SKM-1 treated with dmso at 0.1 percent for 144 hours (cell line): ENCODE data around the gene HMGB3.
"Not testable (repeated sequence)": the region's sequence is repeated elsewhere in the genome, so short reads cannot be mapped to it uniquely, and the experiment has no call there.

ENCODE experiments used
- DNase-seq: peaks from one replicate; lab custom pipeline; 2025; ENCODE audit not compliant: unreplicated experiment; lab: John Stamatoyannopoulos, UW

HMGB3 gene

GRCh38 chrX:150982788-150983520, at the start of gene HMGB3:
Gene HMGB3, plus strand, starts transcription at chrX:150983335. Its CDS starts 2,265 bp downstream, at chrX:150985600.
- peak; percentile 43 for DNase-seq

DNA sequence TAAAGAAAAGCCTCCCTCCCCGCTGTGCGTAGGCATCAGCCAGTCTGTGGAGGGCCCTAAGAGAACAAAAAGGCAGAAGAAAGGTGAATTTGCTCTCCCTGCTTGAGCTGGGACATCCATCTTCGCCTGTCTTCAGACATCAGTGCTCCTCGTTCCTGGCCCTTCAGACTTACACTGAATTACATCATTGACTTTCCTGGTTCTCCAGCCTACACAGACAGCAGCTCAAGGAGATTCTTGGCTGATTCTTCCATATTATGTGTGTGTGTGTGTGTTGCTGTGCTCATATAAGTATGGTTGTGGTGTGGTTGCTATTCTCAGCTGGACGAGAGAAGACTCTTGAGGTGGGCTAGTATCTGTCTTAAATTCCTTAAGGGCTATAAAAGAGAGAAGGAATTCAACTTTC, 49.2 kb upstream of the HMGB3 start:
- DNase-seq: no peak

DNA sequence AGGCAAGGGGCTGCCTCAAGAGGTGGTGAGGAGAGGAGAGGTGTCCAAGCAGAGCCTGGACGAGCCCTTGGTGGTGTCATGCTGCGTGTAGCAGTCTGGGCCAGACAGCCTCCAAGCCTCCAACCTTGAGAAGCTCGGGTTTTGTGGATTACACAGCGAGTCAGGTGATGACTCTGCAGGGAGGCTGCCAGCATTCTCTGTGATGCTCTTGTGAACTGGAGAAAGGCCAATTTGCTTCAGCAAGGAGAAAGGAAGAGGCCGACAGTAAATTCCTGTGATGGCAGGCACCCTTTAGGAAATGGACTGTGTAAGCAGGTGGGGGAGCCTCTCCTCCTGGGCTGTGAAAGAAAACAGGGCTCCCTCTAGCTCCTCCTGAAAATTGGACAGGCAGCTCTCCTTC, 48.7 kb upstream of the HMGB3 start:
- no peak for DNase-seq

DNA sequence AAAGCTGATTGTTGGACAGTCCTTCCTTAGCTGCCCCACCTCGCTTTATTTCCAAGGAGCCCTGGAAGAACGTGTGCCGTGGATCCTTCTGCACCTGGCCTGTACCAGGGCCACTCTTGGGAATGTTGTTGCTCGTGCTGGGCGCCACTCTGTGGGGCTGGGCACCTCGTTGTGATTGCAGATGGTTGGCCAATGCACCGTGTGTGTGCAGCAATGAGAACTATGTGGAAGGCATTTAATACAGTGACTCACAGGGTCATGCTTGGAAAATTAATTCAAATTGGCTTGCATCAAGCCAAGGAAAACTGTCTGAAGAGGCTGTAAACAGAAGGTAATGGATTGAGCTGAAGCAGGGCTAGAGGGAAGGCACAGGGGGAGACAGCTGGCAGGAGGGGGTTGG, 47.7 kb upstream of the HMGB3 start:
- DNase-seq: no peak

DNA sequence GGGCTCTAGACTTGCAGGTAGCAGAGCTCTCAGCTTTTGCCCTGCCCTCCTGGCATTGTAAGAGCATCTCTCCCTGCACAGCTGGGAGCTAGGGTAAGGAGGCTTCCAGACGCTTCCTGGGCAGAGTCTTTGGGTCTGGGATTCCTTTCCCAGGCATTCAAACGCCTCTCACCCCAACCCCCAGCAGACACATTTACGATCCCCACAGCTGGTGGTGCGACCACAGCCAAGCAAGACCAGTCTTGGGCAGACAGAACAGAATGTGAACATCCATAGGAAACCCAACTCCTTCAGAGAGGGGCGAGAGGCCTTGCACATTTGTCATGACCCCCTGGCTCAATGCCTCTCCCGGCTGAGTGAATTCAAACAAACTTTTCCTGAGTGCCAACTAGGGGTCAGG, 46.6 kb upstream of the HMGB3 start:
- DNase-seq: no peak

DNA sequence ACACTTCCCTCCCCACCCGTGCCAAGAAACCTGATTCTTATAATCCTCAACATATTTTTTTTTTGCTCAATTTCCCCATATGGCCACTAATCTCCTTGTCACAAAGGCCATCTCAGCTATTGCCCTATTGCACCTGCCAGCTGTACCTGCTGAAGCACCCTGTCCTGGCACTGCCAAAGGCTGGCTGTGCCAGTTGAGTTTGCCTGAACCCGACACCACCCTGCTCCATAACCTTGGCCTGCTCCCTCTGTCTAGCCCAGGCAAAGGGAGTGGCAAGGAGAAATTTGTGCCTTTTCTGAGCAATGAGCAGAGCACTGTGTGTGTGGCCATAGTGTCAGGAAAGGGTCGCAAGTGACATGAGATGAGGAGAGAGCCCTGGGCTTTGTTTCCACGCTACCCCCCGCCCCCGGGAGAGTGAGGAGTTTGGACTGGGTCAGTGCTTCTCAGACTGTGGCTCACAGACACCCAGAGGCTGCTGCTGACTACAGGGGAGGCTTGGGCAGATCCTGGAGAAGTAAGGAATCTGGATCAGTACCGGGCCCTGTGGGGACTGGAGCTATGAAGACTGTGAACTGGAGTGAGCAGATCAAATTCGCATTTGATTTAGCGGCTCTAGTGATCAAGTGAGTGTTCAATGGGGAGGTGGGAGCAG, 42.2 kb upstream of the HMGB3 start:
- DNase-seq: no peak

DNA sequence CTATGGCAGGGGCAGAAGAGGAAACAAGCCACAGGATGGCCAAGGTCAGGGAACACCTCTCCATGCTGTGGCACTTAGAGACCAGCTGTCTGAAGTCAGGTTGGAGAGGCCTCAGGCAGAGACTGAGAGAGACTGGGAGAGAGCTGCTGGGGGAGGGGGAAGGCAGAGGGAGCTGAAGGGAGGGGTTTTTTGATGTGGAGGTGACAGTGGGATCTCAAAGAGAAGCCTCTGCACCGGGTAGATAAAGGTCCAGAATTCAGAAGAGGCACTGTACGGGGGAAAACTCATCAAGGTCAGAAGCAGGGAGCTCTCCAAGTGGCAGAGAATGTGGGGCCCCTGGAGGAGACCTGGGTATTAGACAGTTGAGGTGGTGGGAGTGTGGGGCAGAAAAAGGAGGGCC, 41.6 kb upstream of the HMGB3 start:
- DNase-seq: no peak

DNA sequence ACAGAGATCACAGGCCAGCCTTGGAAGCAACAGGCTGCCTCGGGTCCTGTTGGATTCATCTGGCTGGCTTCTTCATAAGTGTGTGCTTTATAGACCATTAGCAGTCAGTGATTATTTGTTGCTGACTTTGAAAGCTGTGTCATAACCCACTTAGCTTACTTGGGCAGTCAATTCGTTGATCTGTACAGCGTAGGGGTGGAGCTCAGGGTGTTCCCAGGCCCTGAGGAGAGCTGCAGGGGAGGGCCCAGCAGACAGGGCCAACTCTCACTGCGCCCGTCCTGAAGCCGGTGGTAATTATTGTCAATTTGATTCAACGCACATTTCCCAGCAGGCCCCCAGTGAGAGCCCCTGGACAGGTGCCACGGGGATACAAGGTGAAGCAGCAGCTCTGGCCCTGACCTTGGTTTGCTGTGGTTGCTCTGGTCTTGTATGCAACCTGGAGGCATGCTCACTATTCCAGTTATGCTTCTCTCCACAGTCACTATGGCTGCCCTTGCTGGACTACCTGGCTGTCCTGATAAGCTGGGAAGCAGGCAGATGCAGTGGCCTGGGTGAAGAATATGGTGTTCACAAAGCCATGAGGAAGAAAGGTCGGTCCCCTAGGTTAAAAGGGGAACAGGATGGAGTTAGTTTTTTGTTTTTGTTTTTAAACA, 40.1 kb upstream of the HMGB3 start:
- no peak for DNase-seq

GRCh38 chrX:150944233-150944632, 38.9 kb upstream of the HMGB3 start:
- DNase-seq: no peak

- no peak for DNase-seq
These were observed 28.2 kb upstream of the HMGB3 start for GRCh38 chrX:150954951-150955350.

- DNase-seq: no peak
These were observed 27.5 kb upstream of the HMGB3 start for GRCh38 chrX:150955590-150955989.

DNA sequence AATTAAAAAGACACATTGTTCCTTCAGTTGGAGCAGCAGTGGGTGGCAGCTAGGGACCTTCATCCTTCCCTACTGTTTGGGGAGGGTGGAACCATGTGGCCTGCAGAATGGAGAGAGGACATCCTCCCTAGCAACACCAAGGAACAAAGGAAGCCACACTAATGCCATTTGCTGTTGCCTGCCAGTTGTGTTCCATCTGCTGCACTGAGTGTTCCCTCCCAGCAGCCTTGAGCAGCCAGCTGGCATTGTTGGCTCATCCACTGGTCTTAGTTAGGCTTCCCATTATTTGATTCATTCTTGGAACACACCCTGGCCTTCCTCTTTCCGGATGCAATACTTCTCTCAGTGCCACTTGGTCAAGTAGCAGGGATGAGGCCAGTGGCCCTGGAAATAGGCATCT, 25.0 kb upstream of the HMGB3 start:
- DNase-seq: no peak

- DNase-seq: no peak
These were observed 23.6 kb upstream of the HMGB3 start for GRCh38 chrX:150959557-150959956.

GRCh38 chrX:150961631-150962030, 21.5 kb upstream of the HMGB3 start:
- DNase-seq: no peak

GRCh38 chrX:150964416-150964815, 18.7 kb upstream of the HMGB3 start:
- not testable (repeated sequence) for DNase-seq

DNA sequence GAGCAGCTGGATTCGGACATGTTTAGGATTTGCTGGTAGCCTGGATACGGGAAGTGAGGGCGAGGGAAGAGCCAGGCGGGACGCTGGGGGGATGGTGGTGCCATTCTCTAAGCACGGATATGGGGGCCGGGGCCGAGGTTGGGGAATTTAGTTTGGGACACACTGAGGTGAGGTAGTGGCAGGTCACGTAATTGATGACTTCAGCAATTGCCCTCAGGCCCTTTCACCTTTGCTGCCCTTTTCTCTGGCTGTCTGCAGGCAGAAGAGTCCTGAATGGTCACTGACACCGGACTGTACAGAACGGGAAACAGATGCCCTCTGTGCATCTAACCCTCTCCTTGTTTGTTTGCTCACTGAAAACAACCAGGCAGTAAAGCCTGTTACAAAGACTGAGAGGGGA, 16.9 kb upstream of the HMGB3 start:
- DNase-seq: no peak

DNA sequence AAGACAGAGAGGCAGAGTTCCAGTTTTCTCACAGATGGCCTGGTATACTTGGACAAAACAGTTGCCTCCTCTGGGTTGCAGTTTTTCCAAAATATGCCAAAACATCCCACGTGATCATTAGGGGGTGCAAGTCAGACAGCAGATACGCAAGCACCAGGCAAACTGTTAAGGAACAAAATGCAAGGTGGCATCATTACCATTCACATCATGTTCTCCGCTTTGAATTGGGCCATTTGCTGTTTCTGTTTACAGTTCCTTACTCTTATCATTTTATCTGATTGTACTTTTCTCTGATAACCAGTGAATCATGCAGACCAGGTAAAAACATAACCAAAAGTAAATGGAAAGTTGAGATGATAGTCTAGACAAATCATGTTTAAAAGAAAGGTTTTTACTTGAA, 16.4 kb upstream of the HMGB3 start:
- no peak for DNase-seq

GRCh38 chrX:150967786-150968185, 15.3 kb upstream of the HMGB3 start:
- DNase-seq: no peak

- DNase-seq: no peak
These were observed 14.0 kb upstream of the HMGB3 start for GRCh38 chrX:150968862-150969720.

GRCh38 chrX:150972450-150972849, 10.7 kb upstream of the HMGB3 start:
- no peak for DNase-seq

DNA sequence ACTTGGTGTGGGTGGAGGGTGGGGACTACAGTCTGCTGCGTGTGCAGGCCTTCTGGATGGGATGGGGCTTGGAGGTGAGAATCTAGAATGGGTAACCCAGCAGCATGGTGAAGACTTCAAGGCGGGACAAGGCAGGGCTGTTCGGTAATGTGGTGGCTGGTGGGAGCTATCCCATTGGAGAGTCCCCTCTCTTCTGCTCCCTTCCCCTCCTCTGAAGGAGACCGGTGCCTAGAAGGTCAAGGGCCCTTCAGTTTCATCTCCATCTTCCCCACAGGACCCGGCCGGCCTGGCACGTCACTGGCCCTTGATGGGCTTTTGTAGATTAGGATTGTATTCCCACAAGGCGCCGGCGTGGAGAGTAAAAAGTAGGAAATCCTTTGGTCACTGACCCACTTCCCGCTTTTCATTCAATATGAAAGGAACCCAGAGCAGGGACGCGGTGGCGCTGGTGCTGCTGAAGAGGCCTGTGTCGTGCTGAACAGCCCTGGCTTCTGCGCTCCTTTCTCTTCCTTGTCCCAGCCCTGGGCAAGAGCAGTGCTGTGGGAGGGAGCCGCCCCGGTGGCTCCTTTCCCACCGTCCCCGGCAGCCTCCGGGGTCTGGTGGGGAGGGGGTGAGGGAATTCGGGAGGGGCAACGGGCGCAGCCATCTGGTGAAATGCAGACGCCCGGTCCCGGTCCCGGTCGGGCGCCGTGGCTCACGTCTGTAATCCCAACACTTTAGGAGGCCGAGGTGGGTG, 7.3 kb upstream of the HMGB3 start:
- DNase-seq: no peak
